Fibroblast of lung (primary cell): ENCODE data around the gene COL1A1. TPM values are rescaled to one million over a fixed set of nuclear protein-coding genes. Genes with fewer than 3 reads are reported as not detected.
A peak's percentile ranks its signal among the peaks of the same experiment; 100 is the strongest.

Experiments
- DNase-seq, 2 donors: peaks; one replicate each; pipeline versions ENCODE4 v3.0.0 to v3.0.0-alpha.2; 2010; ENCODE audit warnings: low read depth in 2 of 2
- H2AFZ ChIP-seq: 2 replicates; pipeline ENCODE4 v1.5.1; 2012; ENCODE audit warnings: low read length, control low read depth, inconsistent platforms
- H3K27ac ChIP-seq: 2 replicates; pipeline ENCODE4 v1.5.1; 2011; ENCODE audit warnings: low read length, control low read depth; ENCODE audit not compliant: insufficient read depth
- H3K27me3 ChIP-seq: 2 replicates; pipeline ENCODE4 v1.5.1; 2011; ENCODE audit warnings: mild to moderate bottlenecking, low read length; ENCODE audit not compliant: control insufficient read depth, insufficient read depth
- H3K36me3 ChIP-seq: 2 replicates; pipeline ENCODE4 v1.5.1; 2011; ENCODE audit warnings: low read length; ENCODE audit not compliant: control insufficient read depth, insufficient read depth
- H3K4me1 ChIP-seq: 2 replicates; pipeline ENCODE4 v1.5.1; 2011; ENCODE audit warnings: low read length; ENCODE audit not compliant: control insufficient read depth, insufficient read depth; ENCODE audit errors: extremely low read depth
- H3K4me2 ChIP-seq: 2 replicates; pipeline ENCODE4 v1.5.1; 2011; ENCODE audit warnings: low read length, control low read depth; ENCODE audit not compliant: insufficient read depth; ENCODE audit errors: extremely low read depth
- H3K4me3 ChIP-seq, 4 experiments: fragments of 200-600 bp in 1 of 4; sonication (generic) in 1 of 4; replicated peaks in 1 of 4; 2 replicates each; pipeline ENCODE4 v1.5.1; 2011 to 2016; ENCODE audit warnings: low read length in 4 of 4, low read depth in 3 of 4, mild to moderate bottlenecking in 3 of 4, control low read depth in 2 of 4, inconsistent platforms in 1 of 4, mixed read lengths in 1 of 4; ENCODE audit not compliant: insufficient read depth in 1 of 4; ENCODE audit errors: control extremely low read depth in 1 of 4
- H3K79me2 ChIP-seq: 2 replicates; pipeline ENCODE4 v1.5.1; 2012; ENCODE audit warnings: mild to moderate bottlenecking, low read length, inconsistent platforms; ENCODE audit not compliant: control insufficient read depth, insufficient read depth
- H3K9ac ChIP-seq: 2 replicates; pipeline ENCODE4 v1.5.1; 2011; ENCODE audit warnings: mild to moderate bottlenecking, low read length, control low read depth; ENCODE audit not compliant: insufficient read depth
- H3K9me3 ChIP-seq: 2 replicates; pipeline ENCODE4 v1.5.1; 2012; ENCODE audit warnings: low read depth, low read length; ENCODE audit not compliant: control insufficient read depth, insufficient read depth
- H4K20me1 ChIP-seq: 2 replicates; pipeline ENCODE4 v1.5.1; 2011; ENCODE audit warnings: low read length; ENCODE audit not compliant: control insufficient read depth, insufficient read depth; ENCODE audit errors: extremely low read depth
- EZH2 ChIP-seq: IDR thresholded peaks from 2 replicates; pipeline ENCODE4 v1.5.1; 2012; ENCODE audit warnings: low read length, control low read depth, mild to moderate bottlenecking; ENCODE audit errors: missing control alignments
- polyA plus RNA-seq, 2 donors: library from polyadenylated mRNA; depleted of rRNA in 1 of 2; stranded (reverse) in 1 of 2; unstranded in 1 of 2; fragments of >200 nt; gene quantifications; 2 replicates each; pipeline ENCODE4 v1.2.1, GENCODE V29; 2011 to 2012; ENCODE audit warnings: missing spikeins in 1 of 2
- total RNA-seq: library from RNA; depleted of rRNA; stranded (reverse); fragments of >200 nt; gene quantifications from 2 replicates; pipeline ENCODE4 v1.2.1, GENCODE V29; 2014
- TF ChIP-seq, protein P1 (sequence below), 2 donors: IDR thresholded peaks in 1 of 2; conservative IDR thresholded peaks in 1 of 2; 1 replicate in 1 of 2; 2 replicates in 1 of 2; pipeline ENCODE4 v1.5.1; 2011 to 2012; ENCODE audit warnings: low read length in 2 of 2, control low read depth in 1 of 2, inconsistent platforms in 1 of 2, low read depth in 1 of 2, mild to moderate bottlenecking in 1 of 2

Gene COL1A1
- total and polyA plus RNA-seq, 2 donors (not counting 1 experiment from before 2014, with no cell fraction given): 541 to 584 TPM

DNA sequence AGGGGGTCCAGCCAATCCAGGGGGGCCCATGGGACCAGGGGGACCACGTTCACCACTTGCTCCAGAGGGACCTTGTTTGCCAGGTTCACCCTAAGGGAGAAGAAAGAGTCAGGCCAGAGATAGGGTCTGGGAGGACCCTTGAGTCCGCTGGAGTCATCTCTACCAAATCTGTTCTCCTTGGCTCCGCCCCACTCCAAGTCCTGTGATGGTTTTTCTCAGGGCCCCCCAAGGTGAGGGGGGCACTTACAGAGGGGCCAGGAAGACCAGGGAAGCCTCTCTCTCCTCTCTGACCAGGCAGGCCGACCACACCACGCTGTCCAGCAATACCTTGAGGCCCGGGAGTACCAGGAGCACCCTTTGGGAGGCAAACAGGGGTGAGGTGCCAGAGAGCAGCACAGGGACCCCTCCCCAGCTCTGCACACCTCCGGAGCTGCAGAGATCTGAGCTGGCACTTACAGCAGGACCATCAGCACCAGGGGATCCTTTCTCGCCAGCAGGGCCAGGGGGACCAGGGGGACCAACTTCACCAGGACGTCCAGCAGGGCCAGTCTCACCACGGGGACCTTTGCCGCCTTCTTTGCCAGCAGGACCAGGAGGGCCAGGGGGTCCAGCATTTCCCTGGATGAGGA, 12.4 kb downstream of the COL1A1 start:
- DNase-seq: peak in 1 of 2 donors; percentile 74
- no peaks in the 10 kb centered on the region for H3K9me3 ChIP-seq
- H3K4me2 ChIP-seq: no peak overlapping the region
- H4K20me1 ChIP-seq: peaks cover 5% of the 10 kb centered on the region
- TF ChIP-seq, protein P1, sequence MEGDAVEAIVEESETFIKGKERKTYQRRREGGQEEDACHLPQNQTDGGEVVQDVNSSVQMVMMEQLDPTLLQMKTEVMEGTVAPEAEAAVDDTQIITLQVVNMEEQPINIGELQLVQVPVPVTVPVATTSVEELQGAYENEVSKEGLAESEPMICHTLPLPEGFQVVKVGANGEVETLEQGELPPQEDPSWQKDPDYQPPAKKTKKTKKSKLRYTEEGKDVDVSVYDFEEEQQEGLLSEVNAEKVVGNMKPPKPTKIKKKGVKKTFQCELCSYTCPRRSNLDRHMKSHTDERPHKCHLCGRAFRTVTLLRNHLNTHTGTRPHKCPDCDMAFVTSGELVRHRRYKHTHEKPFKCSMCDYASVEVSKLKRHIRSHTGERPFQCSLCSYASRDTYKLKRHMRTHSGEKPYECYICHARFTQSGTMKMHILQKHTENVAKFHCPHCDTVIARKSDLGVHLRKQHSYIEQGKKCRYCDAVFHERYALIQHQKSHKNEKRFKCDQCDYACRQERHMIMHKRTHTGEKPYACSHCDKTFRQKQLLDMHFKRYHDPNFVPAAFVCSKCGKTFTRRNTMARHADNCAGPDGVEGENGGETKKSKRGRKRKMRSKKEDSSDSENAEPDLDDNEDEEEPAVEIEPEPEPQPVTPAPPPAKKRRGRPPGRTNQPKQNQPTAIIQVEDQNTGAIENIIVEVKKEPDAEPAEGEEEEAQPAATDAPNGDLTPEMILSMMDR (conservative IDR thresholded peaks at IDR 0.05 in 1 of 2, IDR thresholded peaks at IDR 0.05 in 1 of 2; ENCODE audit: low read depth in 1 of 2, low read length in 2 of 2): no peak
- TF ChIP-seq EZH2: no peak
- H2AFZ ChIP-seq: no peak overlapping the region
- no peak overlapping the region for H3K4me3 ChIP-seq
- peaks cover 17% of the 10 kb centered on the region for H3K4me1 ChIP-seq
- H3K79me2 ChIP-seq: peaks cover 50% of the 10 kb centered on the region
- H3K27ac ChIP-seq: peak overlapping the region; percentile 41
- H3K36me3 ChIP-seq: peaks cover 88% of the 10 kb centered on the region
- H3K27me3 ChIP-seq: no peaks in the 10 kb centered on the region
- H3K9ac ChIP-seq: peak overlapping the region; percentile 10

DNA sequence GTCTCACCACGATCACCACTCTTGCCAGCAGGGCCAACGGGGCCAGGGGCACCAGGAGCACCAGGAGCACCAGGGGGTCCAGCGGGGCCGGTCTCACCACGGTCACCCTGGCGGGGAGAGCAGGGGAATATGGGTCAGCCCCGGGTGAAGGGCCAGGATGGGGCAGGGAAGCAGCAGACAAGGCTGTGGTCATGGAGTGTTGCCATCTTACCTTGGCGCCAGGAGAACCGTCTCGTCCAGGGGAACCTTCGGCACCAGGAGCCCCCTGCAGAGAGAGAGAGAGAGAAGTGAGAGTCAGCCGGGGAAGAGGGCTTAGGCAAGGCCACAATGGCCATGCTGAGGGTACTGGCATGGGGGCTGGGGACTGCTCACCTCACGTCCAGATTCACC, 12.9 kb downstream of the COL1A1 start:
- TF ChIP-seq, protein P1 (conservative IDR thresholded peaks at IDR 0.05 in 1 of 2, IDR thresholded peaks at IDR 0.05 in 1 of 2; ENCODE audit: low read depth in 1 of 2, low read length in 2 of 2): no peak
- no peak for TF ChIP-seq EZH2
- Histone ChIP-seq H4K20me1 (peaks cover 5% of the 10 kb centered on the region), H3K4me3 (peak overlapping the region in 1 of 4 experiments; percentile 7), H3K79me2 (peaks cover 45% of the 10 kb centered on the region), H3K9ac (peak overlapping the region; percentile 10), H3K36me3 (peaks cover 85% of the 10 kb centered on the region), H3K4me1 (peaks cover 15% of the 10 kb centered on the region), H3K27ac (peak overlapping the region; percentile 41), H3K9me3 (no peaks in the 10 kb centered on the region), H3K4me2 (no peak overlapping the region), H2AFZ (no peak overlapping the region), H3K27me3 (no peaks in the 10 kb centered on the region)
- DNase-seq: no peak

DNA sequence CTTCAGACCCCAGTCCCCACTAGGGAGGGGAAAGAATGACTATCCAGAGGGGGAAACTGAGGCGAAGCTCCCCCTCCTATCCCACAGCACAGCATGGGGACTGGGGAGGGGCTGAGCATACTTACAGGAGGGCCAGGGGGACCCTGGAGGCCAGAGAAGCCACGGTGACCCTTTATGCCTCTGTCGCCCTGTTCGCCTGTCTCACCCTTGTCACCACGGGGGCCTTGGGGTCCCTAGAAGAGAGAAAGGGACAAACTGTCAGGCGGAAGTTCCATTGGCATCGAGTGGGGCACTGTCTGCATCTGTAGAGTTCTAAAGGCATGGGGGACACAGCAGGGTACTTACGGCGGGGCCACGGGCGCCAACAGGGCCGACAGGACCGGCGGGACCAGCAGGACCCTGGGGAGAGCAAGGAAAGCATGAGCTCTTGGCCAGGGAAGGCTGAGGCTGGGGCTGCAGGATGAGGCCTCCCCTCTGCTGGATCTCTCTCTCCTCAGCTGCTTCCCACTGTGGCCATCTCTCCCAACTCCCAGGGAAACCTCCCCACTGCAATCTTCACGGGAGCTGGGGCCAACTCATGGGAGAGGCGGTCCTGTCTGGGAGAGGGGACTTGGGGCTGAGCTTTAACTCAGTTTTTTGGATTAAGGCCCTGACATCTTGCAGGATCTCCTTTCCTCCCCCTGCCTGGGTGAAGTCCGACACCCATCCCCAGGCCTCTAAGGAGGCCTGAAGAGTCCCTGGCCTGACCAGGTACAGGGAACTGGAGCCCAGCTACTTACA, 13.5 kb downstream of the COL1A1 start:
- peaks cover 5% of the 10 kb centered on the region for H4K20me1 ChIP-seq
- no peak for TF ChIP-seq EZH2
- TF ChIP-seq, protein P1 (conservative IDR thresholded peaks at IDR 0.05 in 1 of 2, IDR thresholded peaks at IDR 0.05 in 1 of 2; ENCODE audit: low read depth in 1 of 2, low read length in 2 of 2): no peak
- H3K27ac ChIP-seq: peak overlapping the region; percentile 45
- H3K4me1 ChIP-seq: peaks cover 15% of the 10 kb centered on the region
- peak overlapping the region in 1 of 4 experiments; percentile 7 for H3K4me3 ChIP-seq
- no peak overlapping the region for H3K4me2 ChIP-seq
- peaks cover 83% of the 10 kb centered on the region for H3K36me3 ChIP-seq
- no peak overlapping the region for H3K9ac ChIP-seq
- H3K9me3 ChIP-seq: no peaks in the 10 kb centered on the region
- no peaks in the 10 kb centered on the region for H3K27me3 ChIP-seq
- H2AFZ ChIP-seq: no peak overlapping the region
- H3K79me2 ChIP-seq: peaks cover 41% of the 10 kb centered on the region
- peak; percentile 57 to 78 for DNase-seq
